Common myeloid progenitor, CD34-positive (primary cell): ENCODE data around the gene SKA3.
A peak's percentile ranks its signal among the peaks of the same experiment; 100 is the strongest.
"Not testable (repeated sequence)": the region's sequence is repeated elsewhere in the genome, so short reads cannot be mapped to it uniquely, and the experiment has no call there.

Experiments used
- CTCF ChIA-PET: fragments of 350-600 bp; sonication (Branson Sonifier 250); formaldehyde crosslinking; loops from one replicate; lab custom pipeline; 2021; ENCODE audit warnings: antibody characterized with exemption; lab: Charles Lee
- POLR2A ChIA-PET: fragments of 350-600 bp; sonication (Branson Sonifier 250); formaldehyde crosslinking; loops from one replicate; lab custom pipeline; 2021; ENCODE audit warnings: antibody characterized with exemption; lab: Charles Lee
- DNase-seq, 3 donors: peaks; one replicate each; pipeline versions ENCODE4 v3.0.0 to v3.0.0-alpha.2; 2013
- H3K27ac ChIP-seq, 2 experiments: 1 replicate in 1 of 2; 2 replicates in 1 of 2; pipeline ENCODE4 v1.7.0; 2013; ENCODE audit warnings: inconsistent platforms in 2 of 2, low read length in 2 of 2, mild to moderate bottlenecking in 2 of 2, low read depth in 1 of 2, moderate library complexity in 1 of 2; ENCODE audit not compliant: severe bottlenecking in 2 of 2, insufficient read depth in 1 of 2, poor library complexity in 1 of 2
- H3K27me3 ChIP-seq, 5 experiments: replicated peaks in 2 of 5; 1 replicate in 3 of 5; 2 replicates in 2 of 5; pipeline versions ENCODE4 v1.6.1 to v1.7.0; 2013; ENCODE audit warnings: low read length in 4 of 5, mild to moderate bottlenecking in 2 of 5, moderate library complexity in 2 of 5, inconsistent platforms in 1 of 5; ENCODE audit not compliant: insufficient read depth in 5 of 5, control insufficient read depth in 4 of 5
- H3K36me3 ChIP-seq, 4 experiments: 1 replicate in 2 of 4; 2 replicates in 2 of 4; pipeline versions ENCODE4 v1.6.1 to v1.7.0; 2013; ENCODE audit warnings: low read length in 3 of 4, control low read depth in 1 of 4, mild to moderate bottlenecking in 1 of 4; ENCODE audit not compliant: control insufficient read depth in 4 of 4, insufficient read depth in 4 of 4
- H3K4me1 ChIP-seq, 4 experiments: 1 replicate in 3 of 4; 2 replicates in 1 of 4; pipeline versions ENCODE4 v1.6.1 to v1.7.1; 2013; ENCODE audit warnings: low read length in 3 of 4, mild to moderate bottlenecking in 3 of 4, control low read depth in 1 of 4, inconsistent platforms in 1 of 4, moderate library complexity in 1 of 4; ENCODE audit not compliant: control insufficient read depth in 4 of 4, insufficient read depth in 4 of 4; ENCODE audit errors: control extremely low read depth in 1 of 4
- H3K4me3 ChIP-seq, 7 experiments: 1 replicate in 4 of 7; 2 replicates in 3 of 7; pipeline versions ENCODE4 v1.5.1 to v1.7.0; 2013; ENCODE audit warnings: mild to moderate bottlenecking in 7 of 7, low read length in 6 of 7, moderate library complexity in 6 of 7, inconsistent platforms in 2 of 7, low read depth in 2 of 7, control low read depth in 1 of 7; ENCODE audit not compliant: insufficient read depth in 4 of 7, control insufficient read depth in 1 of 7; ENCODE audit errors: extremely low read depth in 1 of 7
- H3K9me3 ChIP-seq, 5 experiments: 1 replicate in 4 of 5; 2 replicates in 1 of 5; pipeline versions ENCODE4 v1.6.1 to v1.7.1; 2013; ENCODE audit warnings: low read length in 4 of 5, mild to moderate bottlenecking in 2 of 5, inconsistent platforms in 1 of 5, low read depth in 1 of 5, moderate library complexity in 1 of 5; ENCODE audit not compliant: control insufficient read depth in 4 of 5, insufficient read depth in 2 of 5; ENCODE audit errors: control extremely low read depth in 1 of 5
- WGBS: methylation state at CpG from one replicate; pipeline ENCODE4 v1.1.5; 2013; ENCODE audit not compliant: insufficient coverage; 5-methylcytosine and 5-hydroxymethylcytosine counted together

The SKA3 gene

GRCh38 chr13:21135833-21136232, 40.5 kb downstream of the SKA3 start:
- H3K27me3 ChIP-seq, H3K27ac ChIP-seq, H3K4me3 ChIP-seq, H3K36me3 ChIP-seq, DNase-seq, POLR2A ChIA-PET, H3K9me3 ChIP-seq, H3K4me1 ChIP-seq: not testable (repeated sequence)
- 79% methylated on average over 6 of the region's 6 CpGs for WGBS
- CTCF ChIA-PET = interaction anchor here (1.4 to 1.6 kb wide), 2 partner anchors 11 to 190 kb away, joined by 3 to 4 read pairs; no protein-coding TSS in a partner anchor

GRCh38 chr13:21134475-21134874, 41.9 kb downstream of the SKA3 start:
- Histone ChIP-seq H3K9me3 (no peaks in the 10 kb centered on the region), H3K27ac (no peak overlapping the region), H3K4me1 (peaks cover 0 to 3% (median under 1%) of the 10 kb centered on the region in 4 experiments), H3K27me3 (no peaks in the 10 kb centered on the region), H3K36me3 (no peaks in the 10 kb centered on the region), H3K4me3 (no peak overlapping the region)
- 67% methylated on average over 3 of the region's 5 CpGs for WGBS
- POLR2A ChIA-PET = no interaction called here
- CTCF ChIA-PET = interaction anchor here (0.8 to 2.4 kb wide), 4 partner anchors 10 to 190 kb away, joined by 3 to 6 read pairs (median 4); no protein-coding TSS in a partner anchor
- DNase-seq = no peak

- Histone ChIP-seq H3K27ac (no peak overlapping the region), H3K4me3 (no peak overlapping the region), H3K9me3 (no peaks in the 10 kb centered on the region), H3K4me1 (no peaks in the 10 kb centered on the region), H3K36me3 (no peaks in the 10 kb centered on the region), H3K27me3 (no peaks in the 10 kb centered on the region)
- 65% methylated on average over 2 of the region's 3 CpGs for WGBS
- POLR2A ChIA-PET = no interaction called here
- CTCF ChIA-PET = interaction anchor here (0.8 to 2.4 kb wide), 11 partner anchors 10 to 190 kb away, joined by 3 to 6 read pairs (median 5); no protein-coding TSS in a partner anchor
- DNase-seq = no peak
Measured at GRCh38 chr13:21133077-21133476, 43.3 kb downstream of the SKA3 start.

GRCh38 chr13:21130116-21130515, 46.2 kb downstream of the SKA3 start:
- H3K4me1 ChIP-seq = no peaks in the 10 kb centered on the region
- no peaks in the 10 kb centered on the region for H3K36me3 ChIP-seq
- ChIA-PET POLR2A (no interaction called here), CTCF (interaction anchor here (0.7 to 4.3 kb wide), 5 partner anchors 15 to 329 kb away, joined by 3 to 25 read pairs (median 3); partner anchors contain the start of gene ZDHHC20)
- no peak overlapping the region for H3K27ac ChIP-seq
- H3K27me3 ChIP-seq = no peaks in the 10 kb centered on the region
- WGBS = 63% methylated on average over 2 of the region's 2 CpGs
- H3K4me3 ChIP-seq = no peak overlapping the region
- peak in 2 of 3 donors; percentile 17 to 25 for DNase-seq
- no peaks in the 10 kb centered on the region for H3K9me3 ChIP-seq

- peak; percentile 16 to 72 (median 67) for DNase-seq
- no peak overlapping the region for H3K4me3 ChIP-seq
- no peak overlapping the region for H3K27ac ChIP-seq
- H3K9me3 ChIP-seq = no peaks in the 10 kb centered on the region
- WGBS = 27% methylated on average over 5 of the region's 7 CpGs
- POLR2A ChIA-PET = no interaction called here
- peaks cover 0 to 4% (median 2%) of the 10 kb centered on the region in 4 experiments for H3K4me1 ChIP-seq
- H3K36me3 ChIP-seq = no peaks in the 10 kb centered on the region
- CTCF ChIA-PET = interaction anchor here (0.9 to 1.3 kb wide), 2 partner anchors 10 to 13 kb away, joined by 3 to 4 read pairs; no protein-coding TSS in a partner anchor
- H3K27me3 ChIP-seq = no peaks in the 10 kb centered on the region
Measured at GRCh38 chr13:21124852-21125251, 51.5 kb downstream of the SKA3 start.

- no peak for DNase-seq
Measured at GRCh38 chr13:21123956-21124355, 52.4 kb downstream of the SKA3 start.

GRCh38 chr13:21121616-21122015, 54.7 kb downstream of the SKA3 start:
- no peaks in the 10 kb centered on the region for H3K36me3 ChIP-seq
- H3K4me1 ChIP-seq = peaks cover 0 to 4% (median 2%) of the 10 kb centered on the region in 4 experiments
- CTCF ChIA-PET = interaction anchor here (0.9 kb wide), 1 partner anchor 60 kb away, joined by 3 read pairs; no protein-coding TSS in a partner anchor
- no peak for DNase-seq
- H3K27ac ChIP-seq = no peak overlapping the region
- POLR2A ChIA-PET = no interaction called here
- H3K27me3 ChIP-seq = no peaks in the 10 kb centered on the region
- no peak overlapping the region for H3K4me3 ChIP-seq
- WGBS = 98% methylated on average over 7 of the region's 9 CpGs
- peaks cover 0 to 7% (median 0%) of the 10 kb centered on the region in 5 experiments for H3K9me3 ChIP-seq

More at GRCh38 chr13:21123956-21124355, 52.4 kb downstream of the SKA3 start:
- Histone ChIP-seq H3K36me3 (no peaks in the 10 kb centered on the region), H3K27ac (no peak overlapping the region), H3K4me3 (no peak overlapping the region), H3K9me3 (no peaks in the 10 kb centered on the region), H3K4me1 (peaks cover 0 to 4% (median 2%) of the 10 kb centered on the region in 4 experiments), H3K27me3 (no peaks in the 10 kb centered on the region)
- ChIA-PET POLR2A (no interaction called here), CTCF (interaction anchor here (1.3 kb wide), 1 partner anchor 11 kb away, joined by 3 read pairs; no protein-coding TSS in a partner anchor)
- 94% methylated on average over 8 of the region's 8 CpGs for WGBS
